ENCODE results near the gene AGAP2.

AGAP2 gene

GRCh38 chr12:57736741-57737466 is 1.6 kb downstream of the AGAP2 start:
- no peak for DNase-seq (ENCODE audit: low read depth in 2 of 2)

- no peak for DNase-seq (ENCODE audit: low read depth in 2 of 2)
Observed at GRCh38 chr12:57735952-57736740, 2.4 kb downstream of the AGAP2 start.

GRCh38 chr12:57735198-57735855 is 3.2 kb downstream of the AGAP2 start:
- DNase-seq (ENCODE audit: low read depth in 2 of 2), result no peak

GRCh38 chr12:57734591-57734990 is 4.0 kb downstream of the AGAP2 start:
- no peak for DNase-seq (ENCODE audit: low read depth in 2 of 2)

- no peak for DNase-seq (ENCODE audit: low read depth in 2 of 2)
Observed at GRCh38 chr12:57733928-57734327, 4.6 kb downstream of the AGAP2 start.

- DNase-seq (ENCODE audit: low read depth in 2 of 2), result no peak
Observed at GRCh38 chr12:57732726-57733593, 5.6 kb downstream of the AGAP2 start.

- no peak for DNase-seq (ENCODE audit: low read depth in 2 of 2)
Observed at GRCh38 chr12:57732270-57732669, 6.3 kb downstream of the AGAP2 start.

GRCh38 chr12:57731411-57732080 is 7.0 kb downstream of the AGAP2 start:
- DNase-seq (ENCODE audit: low read depth in 2 of 2), result no peak

GRCh38 chr12:57730336-57731067 is 8.0 kb downstream of the AGAP2 start:
- no peak for DNase-seq (ENCODE audit: low read depth in 2 of 2)

GRCh38 chr12:57729321-57729844 is 9.2 kb downstream of the AGAP2 start:
- DNase-seq (ENCODE audit: low read depth in 2 of 2), result no peak

GRCh38 chr12:57727758-57728395 is 10.7 kb downstream of the AGAP2 start:
- no peak for DNase-seq (ENCODE audit: low read depth in 2 of 2)

GRCh38 chr12:57726884-57727757 is 11.4 kb downstream of the AGAP2 start:
- no peak for DNase-seq (ENCODE audit: low read depth in 2 of 2)

- DNase-seq (ENCODE audit: low read depth in 2 of 2), result no peak
Observed at GRCh38 chr12:57726151-57726883, 12.2 kb downstream of the AGAP2 start.

- DNase-seq (ENCODE audit: low read depth in 2 of 2), result no peak
Observed at GRCh38 chr12:57725851-57726150, 12.7 kb downstream of the AGAP2 start.

GRCh38 chr12:57724936-57725740 is 13.4 kb downstream of the AGAP2 start:
- DNase-seq (ENCODE audit: low read depth in 2 of 2), result no peak

GRCh38 chr12:57724003-57724935 is 14.3 kb downstream of the AGAP2 start:
- no peak for DNase-seq (ENCODE audit: low read depth in 2 of 2)

All from stimulated activated CD4-positive, alpha-beta T cell treated with anti-CD3 and anti-CD28 coated beads, Interleukin-15, amount 100 ng/mL, for 48 hours (primary cell).